MM.1S (cell line): ENCODE data around the gene CD28.

ENCODE experiments used
- CTCF ChIP-seq: fragments of 300-600 bp; sonication (generic); IDR thresholded peaks from 2 replicates; pipeline ENCODE4 v1.5.1; 2016; ENCODE audit warnings: antibody characterized with exemption, low read length, mixed read lengths
- EZH2phosphoT487 ChIP-seq: fragments of 300-600 bp; sonication (generic); IDR thresholded peaks from 2 replicates; pipeline ENCODE4 v1.6.1; 2018; ENCODE audit warnings: antibody characterized with exemption, low read length

GRCh38 chr2:203739351-203739750 is 32.9 kb downstream of the CD28 start:
- no peak for TF ChIP-seq CTCF
- no peak for TF ChIP-seq EZH2phosphoT487
